Measurements from ENCODE around the gene ADAMTS1. TPM values are rescaled to one million over a fixed set of nuclear protein-coding genes. Genes with fewer than 3 reads are reported as not detected.
A peak's percentile ranks its signal among the peaks of the same experiment; 100 is the strongest.

ADAMTS1 gene
- total RNA-seq, 6 experiments from 2014 or later = 2.7 to 38.1 (median 9.6) TPM

DNA sequence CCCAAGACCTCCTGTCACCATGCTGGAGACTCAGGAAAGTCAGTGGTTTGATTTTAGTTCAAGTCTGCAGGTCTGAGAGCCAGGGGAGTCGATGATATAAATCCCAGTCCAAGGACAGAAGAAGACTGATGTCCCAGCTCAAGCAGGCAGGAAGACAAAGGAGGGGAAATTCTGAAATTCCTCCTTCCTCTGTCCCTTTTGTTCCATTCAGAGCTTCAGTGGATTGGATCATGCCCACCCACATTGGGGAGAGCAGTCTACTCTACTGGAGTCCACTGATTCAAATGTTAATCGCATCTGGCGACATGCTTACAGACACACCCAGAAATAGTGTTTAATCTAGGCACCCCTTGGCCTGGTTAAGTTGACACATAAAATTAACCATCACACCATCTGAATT is 7.2 kb upstream of the ADAMTS1 start:
- Histone ChIP-seq H3K27ac (no peak overlapping the region), H3K27me3 (no peaks in the 10 kb centered on the region), H3K4me1 (peaks cover 0 to 23% (median 3%) of the 10 kb centered on the region in 4 donors), H3K4me3 (no peak overlapping the region), H3K9me3 (no peaks in the 10 kb centered on the region), H3K36me3 (no peaks in the 10 kb centered on the region)
- ATAC-seq (no peak), DNase-seq (no peak)
- WGBS (ENCODE audit: insufficient coverage, low coverage, low lambda C conversion rate, missing lambda C conversion rate) = 92% methylated on average over 3 of the region's 3 CpGs
- intact Hi-C loops (cut with DNase I) = loop anchor here in 1 of 2 donors (10.0 kb wide), 2 partner anchors 702 to 852 kb away; no protein-coding TSS in a partner anchor
- TF ChIP-seq POLR2A (IDR thresholded peaks at IDR 0.05) (no peak), CTCF (IDR thresholded peaks at IDR 0.05) (no peak)

GRCh38 chr21:26851109-26851944 is 6.1 kb upstream of the ADAMTS1 start:
- ATAC-seq (peak; percentile 27 to 71 (median 42)), DNase-seq (no peak)
- H3K27me3 ChIP-seq = no peaks in the 10 kb centered on the region
- H3K4me1 ChIP-seq = peaks cover 0 to 23% (median 3%) of the 10 kb centered on the region in 4 donors
- intact Hi-C loops (cut with DNase I) = loop anchor here in 1 of 2 donors (10.0 kb wide), 2 partner anchors 703 to 853 kb away; no protein-coding TSS in a partner anchor
- no peaks in the 10 kb centered on the region for H3K9me3 ChIP-seq
- no peak overlapping the region for H3K4me3 ChIP-seq
- TF ChIP-seq POLR2A (IDR thresholded peaks at IDR 0.05) (no peak), CTCF (IDR thresholded peaks at IDR 0.05) (no peak)
- H3K27ac ChIP-seq = no peak overlapping the region
- 53% methylated on average over 5 of the region's 6 CpGs for WGBS (ENCODE audit: insufficient coverage, low coverage, low lambda C conversion rate, missing lambda C conversion rate)
- H3K36me3 ChIP-seq = no peaks in the 10 kb centered on the region

DNA sequence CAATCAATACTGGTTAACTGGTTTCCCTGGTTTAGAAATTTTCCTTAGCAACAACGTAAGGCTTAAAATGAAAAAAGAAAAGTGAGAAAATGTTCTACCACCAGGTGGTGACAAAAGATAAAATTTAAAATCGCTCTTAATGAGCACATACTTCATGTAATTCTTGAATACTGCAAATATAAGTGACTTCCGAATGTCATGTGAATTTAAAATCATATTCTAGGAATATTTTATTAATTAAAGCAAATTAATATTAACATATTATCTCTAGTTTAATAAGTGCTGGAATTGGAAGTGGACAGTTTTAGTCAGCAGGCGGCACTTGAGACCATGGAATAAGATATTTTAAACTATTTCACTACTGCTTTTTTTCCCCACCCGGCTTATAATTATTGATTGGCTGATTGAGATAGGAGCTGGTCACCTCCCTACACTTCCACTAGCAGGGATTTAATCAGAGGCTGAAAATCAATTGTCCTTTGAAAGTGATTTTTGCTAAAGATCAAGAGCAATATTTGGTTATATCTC is 5.0 kb upstream of the ADAMTS1 start:
- no peak overlapping the region for H3K27ac ChIP-seq
- H3K4me1 ChIP-seq = peaks cover 0 to 23% (median 3%) of the 10 kb centered on the region in 4 donors
- intact Hi-C loops (cut with DNase I) = loop anchor here in 1 of 2 donors (10.0 kb wide), 2 partner anchors 705 to 855 kb away; no protein-coding TSS in a partner anchor
- H3K4me3 ChIP-seq = no peak overlapping the region
- DNase-seq (no peak), ATAC-seq (no peak)
- no peaks in the 10 kb centered on the region for H3K27me3 ChIP-seq
- no peaks in the 10 kb centered on the region for H3K36me3 ChIP-seq
- TF ChIP-seq POLR2A (IDR thresholded peaks at IDR 0.05) = no peak
- TF ChIP-seq CTCF (IDR thresholded peaks at IDR 0.05) = peak; percentile 64 to 79 (median 69)
- H3K9me3 ChIP-seq = no peaks in the 10 kb centered on the region
- 16% methylated on average over 5 of the region's 5 CpGs for WGBS (ENCODE audit: insufficient coverage, low coverage, low lambda C conversion rate, missing lambda C conversion rate)

DNA sequence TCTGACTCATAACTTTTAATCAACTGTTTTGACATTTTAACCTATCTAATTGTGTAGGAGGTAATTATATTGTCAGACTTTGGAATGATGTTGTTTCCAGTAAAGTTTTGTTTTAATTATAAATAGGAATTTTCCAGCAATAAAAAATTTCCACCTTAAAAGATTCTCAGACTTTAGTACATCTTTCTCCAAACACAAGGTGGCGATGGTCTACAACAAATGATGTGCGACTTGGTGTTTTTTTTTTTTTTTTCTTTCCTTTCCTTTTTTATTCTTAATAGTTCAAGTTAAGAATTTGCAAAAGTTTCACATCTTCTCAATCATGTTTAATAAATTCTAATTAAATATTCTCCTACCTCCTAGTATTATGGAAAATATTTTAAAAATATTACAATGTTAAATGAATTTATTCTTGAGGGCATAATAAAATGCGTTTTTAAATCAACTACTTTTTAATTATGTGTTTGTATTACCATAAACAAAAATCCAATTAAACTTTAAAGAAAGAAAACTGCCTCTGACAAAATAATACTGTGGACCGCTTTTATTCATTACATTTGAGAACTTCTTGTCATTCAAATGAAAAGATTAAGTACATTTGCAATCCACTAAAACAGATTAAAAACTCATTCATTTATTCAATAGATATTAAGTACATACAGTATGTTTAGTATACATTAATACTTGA is 4.4 kb upstream of the ADAMTS1 start:
- peaks cover 0 to 23% (median 3%) of the 10 kb centered on the region in 4 donors for H3K4me1 ChIP-seq
- intact Hi-C loops (cut with DNase I) = loop anchor here in 1 of 2 donors (10.0 kb wide), 2 partner anchors 705 to 855 kb away; no protein-coding TSS in a partner anchor
- no peak for TF ChIP-seq POLR2A (IDR thresholded peaks at IDR 0.05)
- TF ChIP-seq CTCF (IDR thresholded peaks at IDR 0.05) = peak; percentile 32 to 66 (median 51)
- no peak overlapping the region for H3K4me3 ChIP-seq
- H3K9me3 ChIP-seq = no peaks in the 10 kb centered on the region
- H3K27me3 ChIP-seq = no peaks in the 10 kb centered on the region
- DNase-seq (no peak), ATAC-seq (no peak)
- 9% methylated on average over 4 of the region's 4 CpGs for WGBS (ENCODE audit: insufficient coverage, low coverage, low lambda C conversion rate, missing lambda C conversion rate)
- no peaks in the 10 kb centered on the region for H3K36me3 ChIP-seq
- H3K27ac ChIP-seq = no peak overlapping the region

All from right lobe of liver (tissue), 6 donors.